K562 (cell line): Measurements from ENCODE around the gene FLT1. TPM values are rescaled to one million over a fixed set of nuclear protein-coding genes. Genes with fewer than 3 reads are reported as not detected.
A peak's percentile ranks its signal among the peaks of the same experiment; 100 is the strongest.

ENCODE experiments used
- ATF1 ChIP-seq, 2 experiments: fragments of 450-650 bp in 1 of 2; IDR thresholded peaks; 2 replicates each; pipeline ENCODE4 v1.6.1; 2016; ENCODE audit warnings: missing compliant biosample characterization in 1 of 2, missing genetic modification characterization in 1 of 2
- BACH1 ChIP-seq: fragments of 200-800 bp; sonication (Bioruptor generic); IDR thresholded peaks from 2 replicates; pipeline ENCODE4 v1.6.1; 2016; ENCODE audit warnings: missing genetic modification characterization, missing compliant biosample characterization
- CREB1 ChIP-seq, 2 experiments: sonication (generic) in 1 of 2; formaldehyde crosslinking in 1 of 2; IDR thresholded peaks; 2 replicates each; pipeline versions ENCODE4 v1.6.1 to v1.8.0; 2012 to 2022; ENCODE audit warnings: inconsistent platforms in 1 of 2, mild to moderate bottlenecking in 1 of 2, missing genetic modification reagents in 1 of 2, moderate library complexity in 1 of 2
- CREM ChIP-seq: IDR thresholded peaks from 2 replicates; pipeline ENCODE4 v1.6.1; 2014; ENCODE audit warnings: antibody characterized with exemption, low read depth
- CTCF ChIP-seq, 3 experiments: IDR thresholded peaks in 2 of 3; conservative IDR thresholded peaks in 1 of 3; 2 replicates each; pipeline ENCODE4 v1.5.1; 2011 to 2012; ENCODE audit warnings: low read length in 3 of 3, mild to moderate bottlenecking in 3 of 3, control low read depth in 2 of 3, improper control_type of control experiment in 1 of 3, inconsistent platforms in 1 of 3, low read depth in 1 of 3, mixed read lengths in 1 of 3, moderate library complexity in 1 of 3; ENCODE audit not compliant: insufficient read depth in 2 of 3
- FUS ChIP-seq: fragments of 200-400 bp; formaldehyde crosslinking; optimal IDR thresholded peaks from 2 replicates; pipeline ENCODE3; 2017; ENCODE audit warnings: low read depth, low read length
- LEF1 ChIP-seq: fragments of 450-650 bp; IDR thresholded peaks from 2 replicates; pipeline ENCODE4 v1.6.1; 2016; ENCODE audit warnings: mild to moderate bottlenecking
- MBD2 ChIP-seq: sonication (generic); IDR thresholded peaks from 2 replicates; pipeline ENCODE4 v1.6.1; 2016; ENCODE audit warnings: low read depth, borderline replicate concordance
- PHF21A ChIP-seq: fragments of 450-650 bp; IDR thresholded peaks from 2 replicates; pipeline ENCODE4 v1.6.1; 2017; ENCODE audit warnings: low read depth, borderline replicate concordance
- POLR2AphosphoS5 ChIP-seq: IDR thresholded peaks from 2 replicates; pipeline ENCODE4 v1.6.1; 2011; ENCODE audit warnings: mild to moderate bottlenecking, low read depth, low read length, moderate library complexity; ENCODE audit not compliant: control insufficient read depth, insufficient read depth
- POLR2G ChIP-seq: fragments of 200-400 bp; formaldehyde crosslinking; IDR thresholded peaks from 2 replicates; pipeline ENCODE4 v1.6.1; 2017; ENCODE audit warnings: low read depth, mild to moderate bottlenecking, antibody characterized with exemption, low read length, moderate library complexity
- PYGO2 ChIP-seq: fragments of 450-650 bp; IDR thresholded peaks from 2 replicates; pipeline ENCODE4 v1.6.1; 2016; ENCODE audit warnings: mild to moderate bottlenecking, missing genetic modification characterization, moderate library complexity, missing compliant biosample characterization
- RFX1 ChIP-seq: fragments of 450-650 bp; IDR thresholded peaks from 2 replicates; pipeline ENCODE4 v1.6.1; 2016; ENCODE audit warnings: mild to moderate bottlenecking, moderate library complexity
- SPI1 ChIP-seq: IDR thresholded peaks from 2 replicates; pipeline ENCODE4 v1.6.1; 2011; ENCODE audit warnings: low read depth, low read length, control low read depth, borderline replicate concordance
- SRSF9 ChIP-seq: fragments of 200-400 bp; formaldehyde crosslinking; IDR thresholded peaks from 2 replicates; pipeline ENCODE4 v1.6.1; 2017; ENCODE audit warnings: low read depth, low read length, borderline replicate concordance
- XRCC5 ChIP-seq: fragments of 200-400 bp; formaldehyde crosslinking; IDR thresholded peaks from 2 replicates; pipeline ENCODE4 v1.6.1; 2017; ENCODE audit warnings: low read depth, mild to moderate bottlenecking, low read length
- YBX1 ChIP-seq: fragments of 450-650 bp; IDR thresholded peaks from 2 replicates; pipeline ENCODE4 v1.7.1; 2016; ENCODE audit warnings: mild to moderate bottlenecking
- ZBTB12 ChIP-seq: fragments of 250-450 bp; sonication (Bioruptor Pico); IDR thresholded peaks from 2 replicates; pipeline ENCODE4 v1.4.0; 2020
- ZMIZ1 ChIP-seq, 2 experiments: fragments of 150-350 bp in 1 of 2; IDR thresholded peaks; 2 replicates each; pipeline ENCODE4 v1.6.1; 2012 to 2016; ENCODE audit warnings: low read depth in 2 of 2, low read length in 2 of 2, mild to moderate bottlenecking in 1 of 2, moderate library complexity in 1 of 2
- polyA plus RNA-seq, 8 experiments: library from polyadenylated mRNA; depleted of rRNA in 4 of 8; stranded (reverse) in 5 of 8; unstranded in 3 of 8; fragments of >200 nt; fragmentation: Nextera tagmentation in 2 of 8; fragmentation: Illumina TruSeq in 1 of 8; extraction: Ambion mirVana in 2 of 8; extraction: Trizol in 1 of 8; gene quantifications; 2 replicates each; pipeline versions ENCODE4 v1.2.1 to v1.2.3, GENCODE V29; 2011 to 2014; ENCODE audit warnings: inconsistent platforms in 1 of 8, missing spikeins in 1 of 8
- total RNA-seq, 7 experiments: library from RNA; depleted of rRNA in 6 of 7; stranded (reverse); fragments of >200 nt in 6 of 7; fragmentation: Illumina TruSeq in 2 of 7; extraction: Trizol in 2 of 7; gene quantifications; 2 replicates each; pipeline versions ENCODE4 v1.2.1 to v1.2.3, GENCODE V29; 2011 to 2021; ENCODE audit warnings: low replicate concordance in 1 of 7
- TF ChIP-seq, protein P1 (sequence below), 3 experiments: fragments of 200-800 bp in 1 of 3; sonication (Bioruptor generic) in 1 of 3; sonication (generic) in 1 of 3; formaldehyde crosslinking in 1 of 3; IDR thresholded peaks; 2 replicates each; pipeline versions ENCODE4 v1.6.1 to v1.8.0; 2016 to 2022; ENCODE audit warnings: mild to moderate bottlenecking in 2 of 3, missing compliant biosample characterization in 2 of 3, missing genetic modification characterization in 2 of 3, missing genetic modification reagents in 1 of 3

The FLT1 gene
- total and polyA plus RNA-seq, 9 of the 15 experiments (the other 6 are each of a cell fraction or from before 2014, with no cell fraction given): 0.01 to 2.0 (median 0.22) TPM

- TF ChIP-seq, protein P1, sequence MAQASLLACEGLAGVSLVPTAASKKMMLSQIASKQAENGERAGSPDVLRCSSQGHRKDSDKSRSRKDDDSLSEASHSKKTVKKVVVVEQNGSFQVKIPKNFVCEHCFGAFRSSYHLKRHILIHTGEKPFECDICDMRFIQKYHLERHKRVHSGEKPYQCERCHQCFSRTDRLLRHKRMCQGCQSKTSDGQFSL (CRISPR knock-in tag; IDR thresholded peaks at IDR 0.05): no peak
- TF ChIP-seq, protein P1 (tag; IDR thresholded peaks at IDR 0.05): peak in 1 of 2 experiments; percentile 49; a peak in 1 of 4 replicates
- TF ChIP-seq CTCF (IDR thresholded peaks at IDR 0.05 in 2 of 3, conservative IDR thresholded peaks at IDR 0.05 in 1 of 3; ENCODE audit: insufficient read depth in 2 of 3, low read depth in 1 of 3, low read length in 3 of 3) (peak in 2 of 3 experiments; percentile 10 to 26; a peak in 2 of 6 replicates), POLR2G (no peak), PYGO2 (peak; percentile 50; the same call in 1 of the 2 replicates), SPI1 (peak; percentile 83), YBX1 (no peak), ZMIZ1 (IDR thresholded peaks at IDR 0.05; ENCODE audit: low read depth in 2 of 2, low read length in 2 of 2) (peak in 1 of 2 experiments; percentile 94; a peak in 2 of 4 replicates), RFX1 (peak; percentile 45), BACH1 (no peak), CREM (peak; percentile 69), MBD2 (peak; percentile 58; the same call in 1 of the 2 replicates), ATF1 (CRISPR knock-in tag; IDR thresholded peaks at IDR 0.05) (no peak), ATF1 (tag; IDR thresholded peaks at IDR 0.05) (peak; percentile 82), POLR2AphosphoS5 (peak; percentile 90), CREB1 (IDR thresholded peaks at IDR 0.05) (peak; percentile 57; the same call in 1 of the 2 replicates), CREB1 (CRISPR knock-in tag; IDR thresholded peaks at IDR 0.05) (no peak), XRCC5 (0 out of 2 replicates have a peak, but pooled peaks have one; percentile 21), SRSF9 (no peak), ZBTB12 (CRISPR knock-in tag) (no peak), FUS (no peak), PHF21A (peak; percentile 59; the same call in 1 of the 2 replicates), LEF1 (peak; percentile 99)
Observed at GRCh38 chr13:28408235-28408848, 86.6 kb downstream of the FLT1 start (continued).
